ENCODE data around the gene AIFM3.

Gene AIFM3

DNA sequence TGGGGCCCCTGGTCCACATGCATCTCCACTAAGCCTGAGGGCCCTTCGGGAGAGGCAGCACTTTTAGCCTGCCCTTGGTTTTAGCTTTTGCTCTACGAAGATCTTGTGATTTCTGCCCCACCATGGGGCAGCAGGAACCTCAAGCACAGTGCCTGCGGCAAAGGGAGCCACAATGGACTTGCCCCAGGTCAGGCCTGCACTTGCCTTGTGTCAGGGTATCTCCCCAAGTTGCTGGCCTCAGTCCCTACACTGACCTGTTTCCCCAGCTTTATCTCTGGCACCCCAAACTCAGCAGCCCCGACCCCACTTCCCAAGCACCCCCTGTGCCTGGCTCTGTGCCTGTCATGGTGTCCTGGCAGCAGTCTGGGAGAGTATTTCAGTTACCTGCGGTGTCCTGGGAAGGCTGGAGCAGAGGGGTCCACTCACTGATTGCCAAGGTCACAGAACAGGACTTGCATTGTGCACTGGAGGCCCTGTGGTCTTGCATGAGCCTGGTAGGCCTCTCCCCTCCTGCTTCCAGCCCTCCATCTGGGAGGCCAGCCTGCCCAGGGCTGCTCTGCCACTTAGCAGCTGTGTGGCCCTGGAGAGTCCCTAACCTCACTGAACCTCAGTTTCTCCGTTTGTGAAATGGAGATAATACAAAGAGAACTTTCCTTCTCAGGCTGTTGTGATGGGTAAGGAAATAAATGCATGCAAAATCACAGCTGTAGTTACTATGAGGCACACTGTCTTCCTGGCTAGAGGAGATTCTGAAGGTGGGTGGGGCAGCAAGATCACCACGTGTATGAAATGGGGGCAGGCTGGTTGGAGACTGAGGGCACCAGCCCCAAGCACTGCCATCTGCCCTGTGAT, 3.6 kb upstream of the AIFM3 start:
- TF ChIP-seq ZFP30 (CRISPR knock-in tag; IDR thresholded peaks at IDR 0.05) (no peak), OSR1 (CRISPR knock-in tag; IDR thresholded peaks at IDR 0.05) (no peak), TCF4 (CRISPR knock-in tag; IDR thresholded peaks at IDR 0.05; ENCODE audit: borderline replicate concordance) (no peak), ZNF70 (CRISPR knock-in tag; IDR thresholded peaks at IDR 0.05) (no peak), ZC3H10 (CRISPR knock-in tag; IDR thresholded peaks at IDR 0.05) (no peak), ZFP3 (CRISPR knock-in tag; IDR thresholded peaks at IDR 0.05) (no peak), GLIS3 (CRISPR knock-in tag; IDR thresholded peaks at IDR 0.05) (no peak), ZNF8 (CRISPR knock-in tag; IDR thresholded peaks at IDR 0.05) (no peak), ARNTL (CRISPR knock-in tag; IDR thresholded peaks at IDR 0.05; ENCODE audit: borderline replicate concordance, low read depth) (no peak)
- no peak for ATAC-seq

DNA sequence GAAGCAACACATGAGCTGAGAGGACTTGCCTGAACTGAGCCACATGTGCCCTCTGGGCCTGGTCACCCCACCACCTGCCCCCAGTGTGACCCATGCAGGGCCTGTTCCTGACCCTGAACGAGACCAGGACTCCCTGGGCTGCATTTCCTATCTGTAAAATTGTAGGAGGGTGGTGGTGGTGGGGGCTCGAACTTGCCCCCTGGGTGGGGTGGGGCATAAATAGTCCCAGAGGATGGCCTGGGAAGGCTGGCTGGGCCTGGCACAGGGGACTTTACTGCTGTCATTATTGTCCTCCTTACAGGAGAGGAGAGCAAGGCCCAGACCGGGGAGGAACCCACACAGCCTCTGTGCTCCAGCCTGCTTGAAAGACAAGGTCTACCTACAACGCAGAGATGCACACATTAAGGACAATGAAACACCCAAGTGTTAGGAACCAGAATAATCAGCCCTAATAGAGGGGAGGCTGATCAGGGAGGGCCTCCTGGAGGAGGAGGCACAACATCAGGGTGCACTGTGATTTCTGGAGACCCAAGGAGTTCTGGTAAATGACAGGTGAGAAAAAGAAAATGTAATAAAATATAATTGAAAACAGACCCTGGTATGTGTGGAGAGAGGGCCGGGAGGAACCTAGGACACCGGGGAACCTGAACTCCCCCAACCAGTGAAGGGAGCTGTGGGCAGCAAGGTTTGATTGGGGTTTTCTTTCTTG, 2.8 kb upstream of the AIFM3 start:
- TF ChIP-seq SNAI2 (CRISPR knock-in tag; IDR thresholded peaks at IDR 0.05) = no peak
- TF ChIP-seq BACH2 (CRISPR knock-in tag; IDR thresholded peaks at IDR 0.05; ENCODE audit: borderline replicate concordance) = no peak
- no peak for TF ChIP-seq TOX (CRISPR knock-in tag; IDR thresholded peaks at IDR 0.05; ENCODE audit: borderline replicate concordance)
- TF ChIP-seq ZFP3 (CRISPR knock-in tag; IDR thresholded peaks at IDR 0.05) = no peak
- no peak for TF ChIP-seq CSDC2 (CRISPR knock-in tag; IDR thresholded peaks at IDR 0.05)

DNA sequence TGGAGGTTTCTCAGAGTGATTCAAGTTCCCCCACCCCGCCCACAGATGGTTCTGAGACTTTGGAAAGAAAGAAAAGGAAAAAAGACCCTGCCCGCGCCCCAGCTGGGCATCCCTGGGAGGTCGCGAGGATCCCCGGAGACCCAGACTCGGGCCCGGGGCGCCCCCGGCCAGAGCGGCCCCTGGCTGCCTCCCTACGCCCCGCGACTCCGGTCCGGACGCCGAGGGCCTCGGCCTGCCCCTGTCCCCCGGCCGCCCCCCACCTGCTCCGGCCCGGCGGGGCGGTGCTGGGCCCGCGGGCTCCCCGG, 2.3 kb upstream of the AIFM3 start:
- TF ChIP-seq ZC3H10 (CRISPR knock-in tag; IDR thresholded peaks at IDR 0.05) = no peak
- no peak for TF ChIP-seq BACH2 (CRISPR knock-in tag; IDR thresholded peaks at IDR 0.05; ENCODE audit: borderline replicate concordance)
- no peak for TF ChIP-seq GLIS3 (CRISPR knock-in tag; IDR thresholded peaks at IDR 0.05)
- TF ChIP-seq TCF4 (CRISPR knock-in tag; IDR thresholded peaks at IDR 0.05; ENCODE audit: borderline replicate concordance) = no peak
- TF ChIP-seq OSR1 (CRISPR knock-in tag; IDR thresholded peaks at IDR 0.05) = no peak
- no peak for TF ChIP-seq ZFP3 (CRISPR knock-in tag; IDR thresholded peaks at IDR 0.05)
- TF ChIP-seq ESRRG (CRISPR knock-in tag; IDR thresholded peaks at IDR 0.05) = no peak
- TF ChIP-seq SNAI2 (CRISPR knock-in tag; IDR thresholded peaks at IDR 0.05) = no peak
- no peak for ATAC-seq

More for the DNA sequence above, 2.8 kb upstream of the AIFM3 start:
- ATAC-seq = no peak

- peak; percentile 13; the same call in 1 of the 3 replicates for ATAC-seq
- TF ChIP-seq GLIS3 (CRISPR knock-in tag; IDR thresholded peaks at IDR 0.05) (no peak), OSR1 (CRISPR knock-in tag; IDR thresholded peaks at IDR 0.05) (no peak), CSDC2 (CRISPR knock-in tag; IDR thresholded peaks at IDR 0.05) (no peak), SNAI2 (CRISPR knock-in tag; IDR thresholded peaks at IDR 0.05) (no peak), PPARA (CRISPR knock-in tag; IDR thresholded peaks at IDR 0.05; ENCODE audit: borderline replicate concordance) (no peak), ZNF8 (CRISPR knock-in tag; IDR thresholded peaks at IDR 0.05) (no peak), ZNF565 (CRISPR knock-in tag; conservative IDR thresholded peaks at IDR 0.05; ENCODE audit: low read depth) (no peak), CREB5 (CRISPR knock-in tag; IDR thresholded peaks at IDR 0.05; ENCODE audit: low read depth) (no peak), ZC3H10 (CRISPR knock-in tag; IDR thresholded peaks at IDR 0.05) (no peak), ISL1 (CRISPR knock-in tag; IDR thresholded peaks at IDR 0.05) (no peak), ZNF70 (CRISPR knock-in tag; IDR thresholded peaks at IDR 0.05) (no peak), ESRRG (CRISPR knock-in tag; IDR thresholded peaks at IDR 0.05) (no peak), BACH2 (CRISPR knock-in tag; IDR thresholded peaks at IDR 0.05; ENCODE audit: borderline replicate concordance) (no peak)
- TF ChIP-seq, protein P1, sequence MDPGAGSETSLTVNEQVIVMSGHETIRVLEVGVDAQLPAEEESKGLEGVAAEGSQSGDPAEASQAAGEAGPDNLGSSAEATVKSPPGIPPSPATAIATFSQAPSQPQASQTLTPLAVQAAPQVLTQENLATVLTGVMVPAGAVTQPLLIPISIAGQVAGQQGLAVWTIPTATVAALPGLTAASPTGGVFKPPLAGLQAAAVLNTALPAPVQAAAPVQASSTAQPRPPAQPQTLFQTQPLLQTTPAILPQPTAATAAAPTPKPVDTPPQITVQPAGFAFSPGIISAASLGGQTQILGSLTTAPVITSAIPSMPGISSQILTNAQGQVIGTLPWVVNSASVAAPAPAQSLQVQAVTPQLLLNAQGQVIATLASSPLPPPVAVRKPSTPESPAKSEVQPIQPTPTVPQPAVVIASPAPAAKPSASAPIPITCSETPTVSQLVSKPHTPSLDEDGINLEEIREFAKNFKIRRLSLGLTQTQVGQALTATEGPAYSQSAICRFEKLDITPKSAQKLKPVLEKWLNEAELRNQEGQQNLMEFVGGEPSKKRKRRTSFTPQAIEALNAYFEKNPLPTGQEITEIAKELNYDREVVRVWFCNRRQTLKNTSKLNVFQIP (CRISPR knock-in tag; IDR thresholded peaks at IDR 0.05; ENCODE audit: borderline replicate concordance, low read depth) = no peak
- TF ChIP-seq, protein P2, sequence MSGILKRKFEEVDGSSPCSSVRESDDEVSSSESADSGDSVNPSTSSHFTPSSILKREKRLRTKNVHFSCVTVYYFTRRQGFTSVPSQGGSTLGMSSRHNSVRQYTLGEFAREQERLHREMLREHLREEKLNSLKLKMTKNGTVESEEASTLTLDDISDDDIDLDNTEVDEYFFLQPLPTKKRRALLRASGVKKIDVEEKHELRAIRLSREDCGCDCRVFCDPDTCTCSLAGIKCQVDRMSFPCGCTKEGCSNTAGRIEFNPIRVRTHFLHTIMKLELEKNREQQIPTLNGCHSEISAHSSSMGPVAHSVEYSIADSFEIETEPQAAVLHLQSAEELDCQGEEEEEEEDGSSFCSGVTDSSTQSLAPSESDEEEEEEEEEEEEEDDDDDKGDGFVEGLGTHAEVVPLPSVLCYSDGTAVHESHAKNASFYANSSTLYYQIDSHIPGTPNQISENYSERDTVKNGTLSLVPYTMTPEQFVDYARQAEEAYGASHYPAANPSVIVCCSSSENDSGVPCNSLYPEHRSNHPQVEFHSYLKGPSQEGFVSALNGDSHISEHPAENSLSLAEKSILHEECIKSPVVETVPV (CRISPR knock-in tag; IDR thresholded peaks at IDR 0.05) = no peak
Observed at GRCh38 chr22:20965104-20965887, 1.8 kb upstream of the AIFM3 start.

Measured in SK-N-SH treated with all-trans-retinoic acid at 6 μM for 48 hours (cell line).